Right ventricle myocardium inferior (tissue), 1 donor: ENCODE results near the gene AFMID. TPM values are rescaled to one million over a fixed set of nuclear protein-coding genes. Genes with fewer than 3 reads are reported as not detected.

Source experiments
- ATAC-seq: fragments of 200-7000 bp; cut with Tn5 transposase; one replicate; pipeline ENCODE4 v1.9.1; 2020; ENCODE audit warnings: mild to moderate bottlenecking, moderate library complexity
- DNase-seq: peaks from one replicate; pipeline ENCODE4 v3.0.0; 2021; ENCODE audit errors: missing footprints
- intact Hi-C: fragments of 100-400 bp; cut with DNase I; formaldehyde crosslinking; loops from one replicate; pipeline ENCODE4 v1.11.0; 2022
- total RNA-seq: library from RNA; stranded (reverse); fragmentation: NEBNext Ultra II Directional; extraction: Animal tissue kit (Norgen Biotek cat#: 25700); gene quantifications from one replicate; pipeline ENCODE4 v1.2.1, GENCODE V29; 2021
- donor health status: DM: no; HTN: yes; CAD: no; lungs with severe emphysema.

Gene AFMID
- total RNA-seq, 1 donor from 2014 or later: 38.2 TPM

DNA sequence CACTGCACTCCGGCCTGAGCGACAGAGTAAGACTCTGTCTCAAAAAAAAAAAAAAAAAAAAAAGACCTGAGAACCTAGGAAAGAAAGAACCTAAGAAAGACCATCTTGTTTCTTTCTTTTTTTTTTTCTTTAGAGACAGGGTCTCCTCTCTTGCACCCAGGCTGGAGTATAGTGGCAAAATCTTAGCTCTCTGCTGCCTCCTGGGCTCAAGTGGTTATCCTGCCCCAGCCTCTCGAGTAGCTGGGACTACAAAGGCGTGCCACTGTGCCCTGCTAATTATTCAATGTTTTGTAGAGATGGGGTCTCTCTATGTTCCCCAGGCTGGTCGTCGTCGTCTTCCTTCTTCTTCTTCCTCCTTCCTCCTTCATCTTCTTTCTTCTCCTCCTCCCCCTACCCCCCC is 19.1 kb downstream of the AFMID start:
- DNase-seq (no peak), ATAC-seq (no peak)
- intact Hi-C loops: no loop called here

DNA sequence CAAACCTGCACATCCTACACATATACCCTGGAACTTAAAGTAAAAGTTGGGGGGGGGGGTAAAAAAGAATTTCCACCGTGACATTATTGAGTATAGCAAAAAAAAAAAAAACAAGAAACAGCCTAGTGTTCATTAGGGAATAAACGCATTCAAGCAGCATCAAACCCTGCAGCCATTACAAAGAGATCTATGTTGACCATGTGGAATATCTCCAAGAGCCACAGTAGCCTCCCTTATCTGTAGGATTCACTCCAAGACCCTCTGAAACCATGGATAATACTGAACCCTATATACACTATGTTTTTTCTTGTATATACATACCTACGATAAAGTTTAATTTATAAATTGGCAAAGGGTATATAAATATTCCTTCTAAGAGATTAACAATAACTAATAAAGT is 21.3 kb downstream of the AFMID start:
- intact Hi-C loops: no loop called here
- DNase-seq (no peak), ATAC-seq (no peak)

DNA sequence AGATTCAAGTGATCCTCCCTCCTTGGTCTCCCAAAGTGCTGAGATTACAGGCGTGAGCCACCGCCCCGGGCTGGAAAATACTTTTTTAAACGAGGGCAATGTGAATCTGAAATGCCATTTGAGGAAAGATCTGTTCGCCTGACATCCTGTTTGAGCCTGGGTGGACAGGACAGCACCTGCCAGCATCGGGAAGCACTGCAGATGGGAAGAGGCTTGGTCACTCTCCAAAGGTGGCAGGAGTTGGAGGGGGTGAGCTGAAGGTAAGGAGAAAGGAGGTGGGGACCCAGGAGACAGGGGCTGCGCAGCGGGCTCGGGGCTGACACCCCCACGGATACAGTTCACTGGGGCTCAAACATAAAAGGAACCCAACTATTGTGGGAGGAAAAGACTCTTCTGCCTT is 22.9 kb downstream of the AFMID start:
- intact Hi-C loops: no loop called here
- no peak for DNase-seq
- ATAC-seq: no peak

DNA sequence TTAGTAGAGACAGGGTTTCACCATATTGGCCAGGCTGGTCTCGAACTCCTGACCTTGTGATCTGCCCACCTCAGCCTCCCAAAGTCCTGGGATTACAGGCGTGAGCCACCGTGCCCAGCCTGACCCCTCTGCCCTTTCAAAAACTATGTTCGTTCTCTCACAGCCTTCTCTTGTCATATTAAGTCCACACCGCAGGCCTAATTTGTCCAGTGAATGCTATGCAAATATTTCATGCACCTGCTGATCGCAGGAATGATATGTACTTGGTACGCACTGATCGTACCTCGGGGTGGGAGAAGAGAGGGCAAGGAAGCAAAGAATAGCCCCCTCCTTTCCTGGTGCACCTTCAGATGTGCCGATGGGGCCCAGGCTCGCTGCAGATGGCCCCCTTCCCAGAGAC is 23.9 kb downstream of the AFMID start:
- no peak for DNase-seq
- intact Hi-C loops: no loop called here
- ATAC-seq: no peak

DNA sequence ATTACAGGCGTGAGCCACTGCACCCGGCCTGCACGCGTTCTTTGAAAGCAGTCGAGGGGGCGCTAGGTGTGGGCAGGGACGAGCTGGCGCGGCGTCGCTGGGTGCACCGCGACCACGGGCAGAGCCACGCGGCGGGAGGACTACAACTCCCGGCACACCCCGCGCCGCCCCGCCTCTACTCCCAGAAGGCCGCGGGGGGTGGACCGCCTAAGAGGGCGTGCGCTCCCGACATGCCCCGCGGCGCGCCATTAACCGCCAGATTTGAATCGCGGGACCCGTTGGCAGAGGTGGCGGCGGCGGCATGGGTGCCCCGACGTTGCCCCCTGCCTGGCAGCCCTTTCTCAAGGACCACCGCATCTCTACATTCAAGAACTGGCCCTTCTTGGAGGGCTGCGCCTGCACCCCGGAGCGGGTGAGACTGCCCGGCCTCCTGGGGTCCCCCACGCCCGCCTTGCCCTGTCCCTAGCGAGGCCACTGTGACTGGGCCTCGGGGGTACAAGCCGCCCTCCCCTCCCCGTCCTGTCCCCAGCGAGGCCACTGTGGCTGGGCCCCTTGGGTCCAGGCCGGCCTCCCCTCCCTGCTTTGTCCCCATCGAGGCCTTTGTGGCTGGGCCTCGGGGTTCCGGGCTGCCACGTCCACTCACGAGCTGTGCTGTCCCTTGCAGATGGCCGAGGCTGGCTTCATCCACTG is 27.0 kb downstream of the AFMID start, which contains the start of gene BIRC5:
TSS of gene BIRC5 (plus strand) at position 238 of the 690 bp plus-strand sequence. CDS start at position 302, 64 bp downstream.
- DNase-seq (peak; percentile 97), ATAC-seq (peak; percentile 99)
- intact Hi-C loops: no loop called here

DNA sequence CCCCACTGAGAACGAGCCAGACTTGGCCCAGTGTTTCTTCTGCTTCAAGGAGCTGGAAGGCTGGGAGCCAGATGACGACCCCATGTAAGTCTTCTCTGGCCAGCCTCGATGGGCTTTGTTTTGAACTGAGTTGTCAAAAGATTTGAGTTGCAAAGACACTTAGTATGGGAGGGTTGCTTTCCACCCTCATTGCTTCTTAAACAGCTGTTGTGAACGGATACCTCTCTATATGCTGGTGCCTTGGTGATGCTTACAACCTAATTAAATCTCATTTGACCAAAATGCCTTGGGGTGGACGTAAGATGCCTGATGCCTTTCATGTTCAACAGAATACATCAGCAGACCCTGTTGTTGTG is 27.5 kb downstream of the AFMID start:
- intact Hi-C loops: no loop called here
- DNase-seq: no peak
- no peak for ATAC-seq

DNA sequence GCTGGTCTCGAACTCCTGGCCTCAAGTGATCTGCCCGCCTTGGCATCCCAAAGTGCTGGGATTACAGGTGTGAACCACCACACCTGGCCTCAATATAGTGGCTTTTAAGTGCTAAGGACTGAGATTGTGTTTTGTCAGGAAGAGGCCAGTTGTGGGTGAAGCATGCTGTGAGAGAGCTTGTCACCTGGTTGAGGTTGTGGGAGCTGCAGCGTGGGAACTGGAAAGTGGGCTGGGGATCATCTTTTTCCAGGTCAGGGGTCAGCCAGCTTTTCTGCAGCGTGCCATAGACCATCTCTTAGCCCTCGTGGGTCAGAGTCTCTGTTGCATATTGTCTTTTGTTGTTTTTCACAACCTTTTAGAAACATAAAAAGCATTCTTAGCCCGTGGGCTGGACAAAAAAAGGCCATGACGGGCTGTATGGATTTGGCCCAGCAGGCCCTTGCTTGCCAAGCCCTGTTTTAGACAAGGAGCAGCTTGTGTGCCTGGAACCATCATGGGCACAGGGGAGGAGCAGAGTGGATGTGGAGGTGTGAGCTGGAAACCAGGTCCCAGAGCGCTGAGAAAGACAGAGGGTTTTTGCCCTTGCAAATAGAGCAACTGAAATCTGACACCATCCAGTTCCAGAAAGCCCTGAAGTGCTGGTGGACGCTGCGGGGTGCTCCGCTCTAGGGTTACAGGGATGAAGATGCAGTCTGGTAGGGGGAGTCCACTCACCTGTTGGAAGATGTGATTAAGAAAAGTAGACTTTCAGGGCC is 32.4 kb downstream of the AFMID start:
- DNase-seq (no peak), ATAC-seq (no peak)
- intact Hi-C loops: no loop called here

DNA sequence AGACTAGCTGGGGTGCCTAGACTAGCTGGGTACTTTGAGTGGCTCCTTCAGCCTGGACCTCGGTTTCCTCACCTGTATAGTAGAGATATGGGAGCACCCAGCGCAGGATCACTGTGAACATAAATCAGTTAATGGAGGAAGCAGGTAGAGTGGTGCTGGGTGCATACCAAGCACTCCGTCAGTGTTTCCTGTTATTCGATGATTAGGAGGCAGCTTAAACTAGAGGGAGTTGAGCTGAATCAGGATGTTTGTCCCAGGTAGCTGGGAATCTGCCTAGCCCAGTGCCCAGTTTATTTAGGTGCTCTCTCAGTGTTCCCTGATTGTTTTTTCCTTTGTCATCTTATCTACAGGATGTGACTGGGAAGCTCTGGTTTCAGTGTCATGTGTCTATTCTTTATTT is 35.9 kb downstream of the AFMID start:
- intact Hi-C loops: no loop called here
- ATAC-seq (no peak), DNase-seq (no peak)

DNA sequence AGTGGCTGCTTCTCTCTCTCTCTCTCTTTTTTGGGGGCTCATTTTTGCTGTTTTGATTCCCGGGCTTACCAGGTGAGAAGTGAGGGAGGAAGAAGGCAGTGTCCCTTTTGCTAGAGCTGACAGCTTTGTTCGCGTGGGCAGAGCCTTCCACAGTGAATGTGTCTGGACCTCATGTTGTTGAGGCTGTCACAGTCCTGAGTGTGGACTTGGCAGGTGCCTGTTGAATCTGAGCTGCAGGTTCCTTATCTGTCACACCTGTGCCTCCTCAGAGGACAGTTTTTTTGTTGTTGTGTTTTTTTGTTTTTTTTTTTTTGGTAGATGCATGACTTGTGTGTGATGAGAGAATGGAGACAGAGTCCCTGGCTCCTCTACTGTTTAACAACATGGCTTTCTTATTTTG is 36.6 kb downstream of the AFMID start:
- DNase-seq (no peak), ATAC-seq (no peak)
- intact Hi-C loops: no loop called here

DNA sequence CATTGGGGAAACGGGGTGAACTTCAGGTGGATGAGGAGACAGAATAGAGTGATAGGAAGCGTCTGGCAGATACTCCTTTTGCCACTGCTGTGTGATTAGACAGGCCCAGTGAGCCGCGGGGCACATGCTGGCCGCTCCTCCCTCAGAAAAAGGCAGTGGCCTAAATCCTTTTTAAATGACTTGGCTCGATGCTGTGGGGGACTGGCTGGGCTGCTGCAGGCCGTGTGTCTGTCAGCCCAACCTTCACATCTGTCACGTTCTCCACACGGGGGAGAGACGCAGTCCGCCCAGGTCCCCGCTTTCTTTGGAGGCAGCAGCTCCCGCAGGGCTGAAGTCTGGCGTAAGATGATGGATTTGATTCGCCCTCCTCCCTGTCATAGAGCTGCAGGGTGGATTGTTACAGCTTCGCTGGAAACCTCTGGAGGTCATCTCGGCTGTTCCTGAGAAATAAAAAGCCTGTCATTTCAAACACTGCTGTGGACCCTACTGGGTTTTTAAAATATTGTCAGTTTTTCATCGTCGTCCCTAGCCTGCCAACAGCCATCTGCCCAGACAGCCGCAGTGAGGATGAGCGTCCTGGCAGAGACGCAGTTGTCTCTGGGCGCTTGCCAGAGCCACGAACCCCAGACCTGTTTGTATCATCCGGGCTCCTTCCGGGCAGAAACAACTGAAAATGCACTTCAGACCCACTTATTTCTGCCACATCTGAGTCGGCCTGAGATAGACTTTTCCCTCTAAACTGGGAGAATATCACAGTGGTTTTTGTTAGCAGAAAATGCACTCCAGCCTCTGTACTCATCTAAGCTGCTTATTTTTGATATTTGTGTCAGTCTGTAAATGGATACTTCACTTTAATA is 37.3 kb downstream of the AFMID start:
- ATAC-seq (no peak), DNase-seq (no peak)
- intact Hi-C loops: no loop called here

DNA sequence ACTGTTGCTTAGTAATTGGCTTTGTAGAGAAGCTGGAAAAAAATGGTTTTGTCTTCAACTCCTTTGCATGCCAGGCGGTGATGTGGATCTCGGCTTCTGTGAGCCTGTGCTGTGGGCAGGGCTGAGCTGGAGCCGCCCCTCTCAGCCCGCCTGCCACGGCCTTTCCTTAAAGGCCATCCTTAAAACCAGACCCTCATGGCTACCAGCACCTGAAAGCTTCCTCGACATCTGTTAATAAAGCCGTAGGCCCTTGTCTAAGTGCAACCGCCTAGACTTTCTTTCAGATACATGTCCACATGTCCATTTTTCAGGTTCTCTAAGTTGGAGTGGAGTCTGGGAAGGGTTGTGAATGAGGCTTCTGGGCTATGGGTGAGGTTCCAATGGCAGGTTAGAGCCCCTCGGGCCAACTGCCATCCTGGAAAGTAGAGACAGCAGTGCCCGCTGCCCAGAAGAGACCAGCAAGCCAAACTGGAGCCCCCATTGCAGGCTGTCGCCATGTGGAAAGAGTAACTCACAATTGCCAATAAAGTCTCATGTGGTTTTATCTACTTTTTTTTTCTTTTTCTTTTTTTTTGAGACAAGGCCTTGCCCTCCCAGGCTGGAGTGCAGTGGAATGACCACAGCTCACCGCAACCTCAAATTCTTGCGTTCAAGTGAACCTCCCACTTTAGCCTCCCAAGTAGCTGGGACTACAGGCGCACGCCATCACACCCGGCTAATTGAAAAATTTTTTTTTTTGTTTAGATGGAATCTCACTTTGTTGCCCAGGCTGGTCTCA is 38.1 kb downstream of the AFMID start:
- no peak for DNase-seq
- intact Hi-C loops: no loop called here
- no peak for ATAC-seq

DNA sequence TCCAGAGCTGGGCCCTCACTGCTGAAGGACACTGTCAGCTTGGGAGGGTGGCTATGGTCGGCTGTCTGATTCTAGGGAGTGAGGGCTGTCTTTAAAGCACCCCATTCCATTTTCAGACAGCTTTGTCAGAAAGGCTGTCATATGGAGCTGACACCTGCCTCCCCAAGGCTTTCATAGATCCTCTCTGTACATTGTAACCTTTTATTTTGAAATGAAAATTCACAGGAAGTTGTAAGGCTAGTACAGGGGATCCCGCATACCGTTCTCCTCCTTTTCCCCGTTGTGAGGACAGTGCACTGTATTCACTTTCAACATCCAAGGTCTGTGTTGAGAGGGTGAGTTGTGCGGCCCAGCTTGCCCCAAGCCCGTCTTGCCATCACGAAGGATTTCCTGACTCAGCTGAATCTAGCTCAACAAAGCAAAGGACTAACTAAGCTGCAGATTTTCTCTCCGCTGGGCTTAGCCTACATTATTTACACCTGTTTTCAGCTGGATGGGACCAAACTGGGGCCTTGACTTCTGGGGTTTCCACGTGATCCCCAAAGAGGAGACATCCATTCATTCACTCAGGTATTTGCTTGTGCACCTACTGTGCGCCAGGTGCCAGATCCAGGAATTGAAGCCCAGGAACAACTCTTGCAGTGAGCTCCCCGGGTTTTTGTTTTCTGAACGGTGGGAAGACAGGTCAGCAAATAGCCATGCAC is 39.0 kb downstream of the AFMID start:
- no peak for ATAC-seq
- intact Hi-C loops: no loop called here
- no peak for DNase-seq

DNA sequence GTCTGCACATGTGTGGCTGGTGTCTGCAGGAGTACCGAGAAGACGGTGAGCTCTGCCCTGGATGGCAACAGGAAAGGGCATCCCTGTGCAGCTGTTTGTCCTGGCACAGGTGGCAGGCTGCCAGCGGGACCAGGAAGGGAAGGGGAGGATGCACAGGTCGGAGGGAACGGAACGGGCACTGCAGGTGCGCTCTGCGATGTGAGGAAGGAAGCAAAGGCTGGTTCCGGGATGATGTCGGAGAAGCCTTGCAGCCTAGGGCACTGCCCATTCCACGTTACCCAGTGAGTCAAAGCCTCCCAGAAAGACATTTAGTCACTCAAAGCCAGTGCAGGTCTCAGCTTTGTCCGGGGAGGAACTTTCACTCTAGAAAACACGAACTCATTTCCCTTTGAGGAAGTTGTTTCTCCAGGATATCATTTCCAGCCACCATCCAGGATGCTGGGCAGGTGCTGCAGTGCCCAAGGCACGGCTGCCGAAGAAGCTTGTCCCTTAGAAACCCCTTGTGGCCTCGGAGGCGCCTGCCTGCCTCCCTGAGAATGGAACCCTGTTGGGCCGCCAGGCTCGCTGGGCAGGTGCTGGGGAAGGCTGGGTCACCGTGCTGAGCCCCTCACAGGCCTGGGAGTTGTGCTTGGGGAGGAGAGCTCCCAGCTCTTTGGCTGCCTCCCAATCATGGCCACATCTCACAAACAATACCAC is 39.7 kb downstream of the AFMID start:
- ATAC-seq (no peak), DNase-seq (no peak)
- intact Hi-C loops: no loop called here

DNA sequence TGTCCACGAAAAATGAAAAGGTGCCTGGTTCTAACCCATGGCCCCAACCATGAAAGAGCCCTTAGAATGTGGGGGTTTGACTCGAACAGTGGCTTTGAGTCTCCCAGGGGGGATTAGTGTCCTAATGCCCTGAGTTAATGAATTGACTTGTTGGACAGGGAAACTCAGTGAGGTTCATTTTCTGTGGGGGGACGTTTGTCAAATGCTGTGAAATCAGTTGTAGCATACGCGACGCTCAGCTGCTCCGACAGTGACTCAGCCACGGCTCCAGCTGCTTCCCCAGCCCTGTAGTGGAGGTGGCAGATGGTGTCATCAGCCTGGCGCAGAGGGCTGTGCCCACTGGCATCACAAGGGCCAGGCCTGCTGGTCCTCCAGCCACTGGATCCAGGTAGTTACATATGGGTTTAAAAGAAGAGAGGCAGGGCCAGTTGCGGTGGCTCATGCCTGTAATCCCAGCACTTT is 40.3 kb downstream of the AFMID start:
- no peak for ATAC-seq
- DNase-seq: no peak
- intact Hi-C loops: no loop called here

DNA sequence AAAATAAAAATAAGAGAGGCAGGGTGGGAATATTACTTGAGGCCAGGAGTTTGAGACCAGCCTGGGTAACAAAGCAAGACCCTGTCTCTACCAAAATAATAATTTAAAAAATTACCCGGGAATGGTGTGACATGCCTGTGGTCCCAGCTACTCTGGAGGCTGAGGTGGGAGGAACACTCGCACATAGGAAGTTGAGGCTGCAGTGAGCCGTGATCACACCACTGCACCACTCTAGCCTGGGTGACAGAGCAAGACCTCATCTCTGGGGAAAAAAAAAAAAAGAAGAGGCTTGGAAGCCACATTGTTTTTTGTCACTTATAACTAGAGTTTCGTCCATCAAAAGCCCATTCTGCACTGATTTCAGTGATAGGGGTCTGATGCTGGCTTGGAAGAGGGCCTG is 41.0 kb downstream of the AFMID start:
- ATAC-seq: no peak
- DNase-seq: no peak
- intact Hi-C loops: no loop called here

DNA sequence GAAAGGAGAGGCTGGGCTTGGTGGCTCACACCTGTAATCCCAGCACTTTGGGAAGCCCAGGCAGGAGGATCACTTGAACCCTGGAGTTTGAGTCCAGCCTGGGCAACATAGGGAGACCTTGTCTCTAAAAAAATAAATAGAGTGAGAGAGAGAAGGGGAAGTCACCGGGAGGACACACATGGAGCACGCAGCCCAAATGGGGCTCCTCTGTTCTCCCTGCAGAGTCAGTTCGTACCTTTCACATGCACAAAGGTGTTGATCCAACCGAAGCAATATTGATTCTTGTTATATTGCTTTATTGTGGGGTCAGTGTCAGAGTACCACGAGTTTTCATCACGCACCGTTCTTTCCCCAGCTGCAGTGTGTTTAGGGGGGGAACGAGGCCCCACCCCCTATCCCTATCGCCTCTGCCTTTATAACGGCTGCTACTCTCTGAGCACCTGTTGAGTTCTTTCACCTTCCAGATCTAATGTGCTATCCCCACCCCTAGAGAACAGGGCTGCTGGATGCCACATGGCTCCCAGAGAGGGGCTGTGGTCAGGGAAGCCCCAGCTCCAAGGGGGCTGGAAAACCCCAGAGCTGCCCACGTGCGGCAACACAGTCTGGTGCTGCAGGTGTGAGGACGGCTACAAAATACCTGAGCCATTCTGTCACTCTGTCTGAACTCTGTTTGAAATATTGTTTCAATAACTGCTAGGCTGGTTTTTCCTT is 43.2 kb downstream of the AFMID start:
- intact Hi-C loops: no loop called here
- ATAC-seq: no peak
- DNase-seq: no peak
